Brain microvascular endothelial cell (primary cell): ENCODE results near the gene DHX38.
"Not testable (repeated sequence)": the region's sequence is repeated elsewhere in the genome, so short reads cannot be mapped to it uniquely, and the experiment has no call there.

Source experiments
- DNase-seq: peaks from one replicate; pipeline ENCODE4 v3.0.0-alpha.2; 2020
- H3K27ac ChIP-seq: fragments of 250-450 bp; sonication (Bioruptor Pico); 2 replicates; pipeline ENCODE4 v1.5.1; 2020; ENCODE audit warnings: mild to moderate bottlenecking, moderate library complexity
- H3K27me3 ChIP-seq: fragments of 250-450 bp; sonication (Bioruptor Pico); replicated peaks from 2 replicates; pipeline ENCODE4 v1.5.1; 2020; ENCODE audit warnings: mild to moderate bottlenecking
- H3K36me3 ChIP-seq: fragments of 250-450 bp; sonication (Bioruptor Pico); replicated peaks from 2 replicates; pipeline ENCODE4 v1.5.1; 2020; ENCODE audit warnings: mild to moderate bottlenecking
- H3K4me3 ChIP-seq: 2 replicates; pipeline ENCODE4 v1.5.1; 2011; ENCODE audit warnings: low read depth, mild to moderate bottlenecking, control low read depth, low read length, moderate library complexity
- CTCF ChIP-seq: IDR thresholded peaks from 2 replicates; pipeline ENCODE4 v1.5.1; 2011; ENCODE audit warnings: low read depth, mild to moderate bottlenecking, moderate library complexity, low read length, control low read depth, inconsistent platforms; ENCODE audit errors: missing control alignments
- in situ Hi-C: cut with HindIII; loops from 2 replicates; pipeline ENCODE4 v1.10.0; 2017; ENCODE audit warnings: low sequenced_read_pairs, low pct_ligation_motif_present

The DHX38 gene

GRCh38 chr16:72064361-72064894 lies 29.2 kb upstream of the DHX38 start:
- Histone ChIP-seq H3K27me3 (no peaks in the 10 kb centered on the region), H3K27ac (no peak overlapping the region), H3K4me3 (no peak overlapping the region), H3K36me3 (no peaks in the 10 kb centered on the region)
- TF ChIP-seq CTCF, result no peak
- DNase-seq, result no peak
- in situ Hi-C loops, result no loop called here

- in situ Hi-C loops, result no loop called here
- Histone ChIP-seq H3K27me3 (no peaks in the 10 kb centered on the region), H3K4me3 (no peak overlapping the region), H3K36me3 (no peaks in the 10 kb centered on the region), H3K27ac (no peak overlapping the region)
- peak; percentile 70 for TF ChIP-seq CTCF
- DNase-seq, result peak; percentile 6
Measured at GRCh38 chr16:72066747-72067146, 26.9 kb upstream of the DHX38 start.

- in situ Hi-C loops, result no loop called here
- no peak for DNase-seq
- no peak for TF ChIP-seq CTCF
- H3K4me3 ChIP-seq, result no peak overlapping the region
- H3K27ac ChIP-seq, result no peak overlapping the region
- no peaks in the 10 kb centered on the region for H3K27me3 ChIP-seq
- H3K36me3 ChIP-seq, result no peaks in the 10 kb centered on the region
Measured at GRCh38 chr16:72068930-72069329, 24.7 kb upstream of the DHX38 start.

GRCh38 chr16:72072514-72073342 lies 20.9 kb upstream of the DHX38 start:
- Histone ChIP-seq H3K27ac (no peak overlapping the region), H3K4me3 (no peak overlapping the region), H3K36me3 (no peaks in the 10 kb centered on the region), H3K27me3 (no peaks in the 10 kb centered on the region)
- in situ Hi-C loops, result no loop called here
- DNase-seq, result no peak
- no peak for TF ChIP-seq CTCF

GRCh38 chr16:72073560-72074230 lies 20.0 kb upstream of the DHX38 start:
- no peak for TF ChIP-seq CTCF
- no peak for DNase-seq
- in situ Hi-C loops, result no loop called here

GRCh38 chr16:72075067-72075466 lies 18.6 kb upstream of the DHX38 start:
- in situ Hi-C loops, result not testable (repeated sequence)

More at GRCh38 chr16:72073560-72074230, 20.0 kb upstream of the DHX38 start:
- no peaks in the 10 kb centered on the region for H3K36me3 ChIP-seq
- no peak overlapping the region for H3K27ac ChIP-seq
- no peaks in the 10 kb centered on the region for H3K27me3 ChIP-seq
- H3K4me3 ChIP-seq, result no peak overlapping the region

GRCh38 chr16:72076991-72077706 lies 16.5 kb upstream of the DHX38 start:
- H3K4me3 ChIP-seq, H3K27ac ChIP-seq, H3K36me3 ChIP-seq, DNase-seq, in situ Hi-C loops, H3K27me3 ChIP-seq: not testable (repeated sequence)

More at GRCh38 chr16:72075067-72075466, 18.6 kb upstream of the DHX38 start:
- H3K27ac ChIP-seq, H3K4me3 ChIP-seq, H3K27me3 ChIP-seq, H3K36me3 ChIP-seq, DNase-seq: not testable (repeated sequence)
